GM23338 (cell line): ENCODE results near the gene GIPC1. TPM values are rescaled to one million over a fixed set of nuclear protein-coding genes. Genes with fewer than 3 reads are reported as not detected.
A peak's percentile ranks its signal among the peaks of the same experiment; 100 is the strongest.

ENCODE experiments used
- ATAC-seq: fragments of 200-7000 bp; cut with Tn5 transposase; 3 replicates; pipeline ENCODE4 v1.9.1; 2020
- DNase-seq: peaks from one replicate; pipeline ENCODE4 v3.0.0-alpha.2; 2015; ENCODE audit warnings: low spot score
- H2AFZ ChIP-seq: fragments of 200-600 bp; sonication (generic); 2 replicates; pipeline ENCODE4 v1.8.0; 2016; ENCODE audit warnings: antibody characterized with exemption, mild to moderate bottlenecking, moderate library complexity
- H3F3A ChIP-seq: fragments of 200-600 bp; sonication (generic); replicated peaks from 2 replicates; pipeline ENCODE4 v1.8.0; 2017; ENCODE audit warnings: antibody characterized with exemption, mixed run types, low read depth
- H3K27ac ChIP-seq: fragments of 200-600 bp; sonication (generic); 2 replicates; pipeline ENCODE4 v1.6.1; 2016; ENCODE audit warnings: low read depth
- H3K27me3 ChIP-seq: fragments of 200-600 bp; sonication (generic); 2 replicates; pipeline ENCODE4 v1.8.0; 2016; ENCODE audit warnings: mild to moderate bottlenecking, mixed run types, moderate library complexity; ENCODE audit not compliant: insufficient read depth
- H3K36me3 ChIP-seq: fragments of 200-600 bp; sonication (generic); 2 replicates; pipeline ENCODE4 v1.8.0; 2016; ENCODE audit warnings: mild to moderate bottlenecking; ENCODE audit not compliant: insufficient read depth
- H3K4me1 ChIP-seq: fragments of 200-600 bp; sonication (generic); 2 replicates; pipeline ENCODE4 v1.8.0; 2016; ENCODE audit warnings: mild to moderate bottlenecking, moderate library complexity; ENCODE audit not compliant: insufficient read depth
- H3K4me2 ChIP-seq: fragments of 200-600 bp; sonication (generic); 2 replicates; pipeline ENCODE4 v1.7.1; 2017; ENCODE audit warnings: mixed run types
- H3K4me3 ChIP-seq: fragments of 200-600 bp; sonication (generic); 2 replicates; pipeline ENCODE4 v1.6.1; 2016; ENCODE audit warnings: mixed run types
- H3K79me2 ChIP-seq: fragments of 200-600 bp; sonication (generic); replicated peaks from 2 replicates; pipeline ENCODE4 v1.8.0; 2017; ENCODE audit warnings: mild to moderate bottlenecking; ENCODE audit not compliant: insufficient read depth
- H3K9me2 ChIP-seq: fragments of 200-600 bp; sonication (generic); 2 replicates; pipeline ENCODE4 v1.8.0; 2017; ENCODE audit not compliant: insufficient read depth
- H4K20me1 ChIP-seq: fragments of 200-600 bp; sonication (generic); replicated peaks from 2 replicates; pipeline ENCODE4 v1.8.0; 2017; ENCODE audit warnings: mild to moderate bottlenecking; ENCODE audit not compliant: insufficient read depth
- H3K27ac Mint-ChIP-seq: 2 replicates; pipeline ENCODE4 v1.8.0; 2020; ENCODE audit warnings: inconsistent platforms, mild to moderate bottlenecking, moderate library complexity, mixed read lengths
- H3K27me3 Mint-ChIP-seq: 3 replicates; pipeline ENCODE4 v1.8.0; 2022; ENCODE audit warnings: low read depth, mild to moderate bottlenecking, moderate library complexity, mixed read lengths, inconsistent platforms; ENCODE audit not compliant: insufficient read depth, poor library complexity
- H3K36me3 Mint-ChIP-seq: 3 replicates; pipeline ENCODE4 v1.8.0; 2021; ENCODE audit warnings: low read depth, mild to moderate bottlenecking, inconsistent platforms, moderate library complexity, mixed read lengths
- H3K4me1 Mint-ChIP-seq: 3 replicates; pipeline ENCODE4 v1.8.0; 2020; ENCODE audit warnings: mild to moderate bottlenecking, inconsistent platforms, mixed read lengths
- H3K4me3 Mint-ChIP-seq: 3 replicates; pipeline ENCODE4 v1.8.0; 2021; ENCODE audit warnings: moderate library complexity, mild to moderate bottlenecking, inconsistent platforms, mixed read lengths
- H3K9me3 Mint-ChIP-seq: 3 replicates; pipeline ENCODE4 v1.8.0; 2020; ENCODE audit warnings: moderate library complexity, mild to moderate bottlenecking, inconsistent platforms, mixed read lengths
- ETS1 ChIP-seq: IDR thresholded peaks from 2 replicates; pipeline ENCODE4 v1.6.1; 2016; ENCODE audit warnings: antibody characterized with exemption
- EZH2 ChIP-seq: fragments of 200-600 bp; sonication (generic); IDR thresholded peaks from one replicate; pipeline ENCODE4 v1.8.0; 2017; ENCODE audit warnings: antibody characterized with exemption, mild to moderate bottlenecking, low read depth; ENCODE audit not compliant: unreplicated experiment
- EZH2phosphoT487 ChIP-seq: fragments of 200-600 bp; sonication (generic); IDR thresholded peaks from one replicate; pipeline ENCODE4 v1.8.1; 2018; ENCODE audit warnings: antibody characterized with exemption; ENCODE audit not compliant: unreplicated experiment
- NANOG ChIP-seq: IDR thresholded peaks from 2 replicates; pipeline ENCODE4 v1.6.1; 2016; ENCODE audit warnings: antibody characterized with exemption, borderline replicate concordance
- STAT1 ChIP-seq: IDR thresholded peaks from one replicate; pipeline ENCODE4 v1.6.1; 2016; ENCODE audit warnings: antibody characterized with exemption; ENCODE audit not compliant: unreplicated experiment
- ZNF114 ChIP-seq: fragments of 250-450 bp; sonication (Bioruptor Pico); IDR thresholded peaks from 2 replicates; pipeline ENCODE4 v1.5.0; 2020; ENCODE audit warnings: mild to moderate bottlenecking, moderate library complexity
- ZNF462 ChIP-seq: fragments of 250-450 bp; sonication (Bioruptor Pico); IDR thresholded peaks from 2 replicates; pipeline ENCODE4 v1.5.0; 2020; ENCODE audit warnings: mild to moderate bottlenecking, moderate library complexity
- polyA plus RNA-seq: library from polyadenylated mRNA; unstranded; fragments of >200 nt; fragmentation: Nextera tagmentation; extraction: Ambion mirVana; gene quantifications from 2 replicates; pipeline ENCODE4 v1.2.1, GENCODE V29; 2016
- total RNA-seq: library from RNA; depleted of rRNA; stranded (reverse); fragments of >200 nt; shearing (Covaris generic); gene quantifications from 2 replicates; pipeline ENCODE4 v1.2.3, GENCODE V29; 2014

Gene GIPC1
- total and polyA plus RNA-seq, 2 experiments from 2014 or later = 51.6 to 106 TPM

GRCh38 chr19:14516746-14517438 lies 21.0 kb upstream of the GIPC1 start:
- Histone ChIP-seq H3K27me3 (no peaks in the 10 kb centered on the region), H3K9me2 (no peaks in the 10 kb centered on the region), H2AFZ (no peak overlapping the region), H3F3A (peaks cover 34% of the 10 kb centered on the region), H3K79me2 (peaks cover 31% of the 10 kb centered on the region), H3K4me1 (peaks cover 11% of the 10 kb centered on the region; the same call in 1 of the 2 replicates), H3K36me3 (peaks cover 3% of the 10 kb centered on the region), H3K27ac (no peak overlapping the region), H3K4me2 (peak overlapping the region; percentile 99), H3K4me3 (peak overlapping the region; percentile 97), H4K20me1 (peaks cover 24% of the 10 kb centered on the region; the same call in 1 of the 2 replicates)
- DNase-seq = no peak
- no peaks in the 10 kb centered on the region; the same call in 2 of the 3 replicates for H3K9me3 Mint-ChIP-seq
- peaks cover 26% of the 10 kb centered on the region for H3K4me1 Mint-ChIP-seq
- H3K36me3 Mint-ChIP-seq = peaks cover 34% of the 10 kb centered on the region
- peak overlapping the region; percentile 93 for H3K4me3 Mint-ChIP-seq
- no peak for ATAC-seq
- H3K27me3 Mint-ChIP-seq = peaks cover 11% of the 10 kb centered on the region
- peak overlapping the region; percentile 81 for H3K27ac Mint-ChIP-seq
- TF ChIP-seq ZNF462 (no peak), EZH2 (no peak), ZNF114 (CRISPR knock-in tag) (no peak), ETS1 (no peak), STAT1 (no peak), NANOG (no peak), EZH2phosphoT487 (no peak)
